Measurements from ENCODE around the gene MBD2.
"Not testable (repeated sequence)": the region's sequence is repeated elsewhere in the genome, so short reads cannot be mapped to it uniquely, and the experiment has no call there.

MBD2 gene

GRCh38 chr18:54141041-54141608, 83.3 kb downstream of the MBD2 start:
- no peak overlapping the region for H3K27ac Mint-ChIP-seq
- H3K4me3 Mint-ChIP-seq, result no peak overlapping the region
- H3K4me1 Mint-ChIP-seq (ENCODE audit: low read depth), result peaks cover 2% of the 10 kb centered on the region
- peaks cover 39% of the 10 kb centered on the region for H3K9me3 Mint-ChIP-seq
- no peaks in the 10 kb centered on the region for H3K27me3 Mint-ChIP-seq (ENCODE audit: low read depth)
- DNase-seq (ENCODE audit: low spot score), result no peak
- peaks cover 25% of the 10 kb centered on the region for H3K36me3 Mint-ChIP-seq (ENCODE audit: low read depth)

GRCh38 chr18:54140641-54141040, 83.8 kb downstream of the MBD2 start:
- H3K9me3 Mint-ChIP-seq, result peaks cover 39% of the 10 kb centered on the region
- no peak for DNase-seq (ENCODE audit: low spot score)
- H3K4me3 Mint-ChIP-seq, result no peak overlapping the region
- no peak overlapping the region for H3K27ac Mint-ChIP-seq
- no peaks in the 10 kb centered on the region for H3K27me3 Mint-ChIP-seq (ENCODE audit: low read depth)
- peaks cover 2% of the 10 kb centered on the region for H3K4me1 Mint-ChIP-seq (ENCODE audit: low read depth)
- peaks cover 25% of the 10 kb centered on the region for H3K36me3 Mint-ChIP-seq (ENCODE audit: low read depth)

GRCh38 chr18:54135216-54135615, 89.3 kb downstream of the MBD2 start:
- Mint-ChIP-seq H3K9me3 (peaks cover 15% of the 10 kb centered on the region), H3K27ac (no peak overlapping the region), H3K4me1 (ENCODE audit: low read depth) (peaks cover 3% of the 10 kb centered on the region), H3K27me3 (ENCODE audit: low read depth) (no peaks in the 10 kb centered on the region), H3K36me3 (ENCODE audit: low read depth) (peaks cover 10% of the 10 kb centered on the region), H3K4me3 (no peak overlapping the region)
- DNase-seq (ENCODE audit: low spot score), result no peak

DNA sequence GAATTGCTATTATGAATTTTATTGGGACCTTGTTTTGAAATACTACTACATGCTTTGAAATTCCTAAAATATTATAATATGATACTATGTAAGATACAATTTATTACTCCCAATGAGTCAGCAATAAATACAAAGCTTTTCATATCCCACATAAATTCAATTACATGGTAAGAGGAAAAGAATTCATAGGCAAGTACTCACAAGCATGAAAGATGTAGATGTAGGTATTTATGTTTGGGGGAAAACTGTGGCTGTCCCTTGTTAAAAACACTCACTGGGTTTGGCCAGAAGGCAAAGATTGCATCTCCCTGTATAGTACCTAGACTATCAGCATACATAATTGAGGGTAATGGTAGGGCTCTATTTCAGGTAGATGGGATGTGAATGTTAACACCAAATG, 90.4 kb downstream of the MBD2 start:
- H3K4me1 Mint-ChIP-seq (ENCODE audit: low read depth), result peaks cover 10% of the 10 kb centered on the region
- H3K27me3 Mint-ChIP-seq (ENCODE audit: low read depth), result no peaks in the 10 kb centered on the region
- peaks cover 9% of the 10 kb centered on the region for H3K36me3 Mint-ChIP-seq (ENCODE audit: low read depth)
- H3K4me3 Mint-ChIP-seq, result no peak overlapping the region
- no peak overlapping the region for H3K27ac Mint-ChIP-seq
- no peak for DNase-seq (ENCODE audit: low spot score)
- peaks cover 11% of the 10 kb centered on the region for H3K9me3 Mint-ChIP-seq

- Mint-ChIP-seq H3K4me1 (ENCODE audit: low read depth) (peaks cover 12% of the 10 kb centered on the region), H3K36me3 (ENCODE audit: low read depth) (no peaks in the 10 kb centered on the region), H3K9me3 (no peaks in the 10 kb centered on the region), H3K27me3 (ENCODE audit: low read depth) (no peaks in the 10 kb centered on the region), H3K27ac (no peak overlapping the region), H3K4me3 (no peak overlapping the region)
- DNase-seq (ENCODE audit: low spot score), result no peak
These were observed 93.8 kb downstream of the MBD2 start for GRCh38 chr18:54130631-54131030.

GRCh38 chr18:54130177-54130576, 94.3 kb downstream of the MBD2 start:
- Mint-ChIP-seq H3K9me3 (no peaks in the 10 kb centered on the region), H3K36me3 (ENCODE audit: low read depth) (no peaks in the 10 kb centered on the region), H3K4me3 (no peak overlapping the region), H3K27ac (no peak overlapping the region), H3K4me1 (ENCODE audit: low read depth) (peaks cover 12% of the 10 kb centered on the region), H3K27me3 (ENCODE audit: low read depth) (no peaks in the 10 kb centered on the region)
- no peak for DNase-seq (ENCODE audit: low spot score)

DNA sequence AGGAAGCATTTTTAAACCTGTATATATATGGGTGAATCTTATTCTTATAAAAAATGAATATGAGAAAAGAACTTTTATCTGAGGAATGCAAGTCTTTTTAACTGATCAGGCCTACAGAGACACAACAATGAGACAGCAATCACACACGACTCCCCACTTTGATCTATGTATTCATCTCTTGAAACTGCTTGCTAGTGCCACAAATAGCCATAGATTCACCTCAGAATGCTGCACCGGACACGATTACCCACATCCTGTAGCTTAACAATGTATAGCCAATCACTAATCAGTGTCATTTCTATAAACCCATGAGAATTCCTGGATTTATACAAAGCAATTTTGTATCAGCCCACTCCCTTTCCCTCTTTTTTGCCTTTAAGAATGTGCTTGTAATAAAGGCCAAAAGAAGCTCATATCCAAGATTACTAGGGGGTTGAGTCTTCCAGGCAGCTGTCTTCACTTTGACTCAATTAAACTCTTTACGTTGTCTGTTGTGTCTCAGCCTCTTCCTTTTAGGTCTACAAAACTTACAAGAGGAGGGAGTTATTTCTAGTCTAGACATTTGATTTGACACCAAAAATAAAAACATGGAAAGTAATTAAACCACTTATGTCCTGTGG, 94.9 kb downstream of the MBD2 start:
- peaks cover 12% of the 10 kb centered on the region for H3K4me1 Mint-ChIP-seq (ENCODE audit: low read depth)
- DNase-seq (ENCODE audit: low spot score), result no peak
- H3K36me3 Mint-ChIP-seq (ENCODE audit: low read depth), result no peaks in the 10 kb centered on the region
- no peaks in the 10 kb centered on the region for H3K27me3 Mint-ChIP-seq (ENCODE audit: low read depth)
- no peak overlapping the region for H3K27ac Mint-ChIP-seq
- H3K9me3 Mint-ChIP-seq, result no peaks in the 10 kb centered on the region
- no peak overlapping the region for H3K4me3 Mint-ChIP-seq

GRCh38 chr18:54127759-54128378, 96.6 kb downstream of the MBD2 start:
- Mint-ChIP-seq H3K36me3 (ENCODE audit: low read depth) (no peaks in the 10 kb centered on the region), H3K27me3 (ENCODE audit: low read depth) (no peaks in the 10 kb centered on the region), H3K27ac (no peak overlapping the region), H3K4me1 (ENCODE audit: low read depth) (peaks cover 12% of the 10 kb centered on the region), H3K4me3 (no peak overlapping the region), H3K9me3 (no peaks in the 10 kb centered on the region)
- DNase-seq (ENCODE audit: low spot score), result no peak

GRCh38 chr18:54125429-54125828, 99.0 kb downstream of the MBD2 start:
- H3K27me3 Mint-ChIP-seq (ENCODE audit: low read depth), result no peaks in the 10 kb centered on the region
- no peak for DNase-seq (ENCODE audit: low spot score)
- no peak overlapping the region for H3K27ac Mint-ChIP-seq
- H3K4me1 Mint-ChIP-seq (ENCODE audit: low read depth), result peaks cover 11% of the 10 kb centered on the region
- no peaks in the 10 kb centered on the region for H3K36me3 Mint-ChIP-seq (ENCODE audit: low read depth)
- H3K9me3 Mint-ChIP-seq, result no peaks in the 10 kb centered on the region
- H3K4me3 Mint-ChIP-seq, result no peak overlapping the region

- H3K4me3 Mint-ChIP-seq; H3K9me3 Mint-ChIP-seq; H3K36me3 Mint-ChIP-seq (ENCODE audit: low read depth); H3K4me1 Mint-ChIP-seq (ENCODE audit: low read depth); H3K27ac Mint-ChIP-seq; H3K27me3 Mint-ChIP-seq (ENCODE audit: low read depth); DNase-seq (ENCODE audit: low spot score): not testable (repeated sequence)
These were observed 100.6 kb downstream of the MBD2 start for GRCh38 chr18:54123720-54124440.

DNA sequence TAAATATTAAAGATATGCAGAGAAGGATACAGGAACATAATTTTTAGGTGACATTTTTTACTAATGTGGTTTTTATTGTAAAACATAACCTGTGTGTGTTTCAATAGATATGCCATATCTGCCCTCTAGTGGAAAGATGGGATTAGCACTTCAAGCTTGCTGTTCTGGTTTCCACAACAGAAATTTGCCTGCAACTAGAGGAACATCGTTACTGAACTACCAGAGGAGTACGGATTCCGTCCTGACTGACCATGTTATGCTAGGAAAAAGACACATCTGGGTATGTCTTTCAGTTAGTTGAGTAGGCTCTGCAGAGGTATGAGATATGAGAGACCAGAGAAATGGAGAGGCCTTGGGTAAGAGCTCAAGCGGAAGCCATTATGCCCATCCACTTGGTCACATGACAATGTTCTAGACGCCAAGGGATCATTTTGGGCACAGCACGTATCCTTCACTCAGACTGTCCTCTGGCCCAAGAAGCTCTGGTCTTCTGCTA, 104.9 kb downstream of the MBD2 start:
- no peaks in the 10 kb centered on the region for H3K9me3 Mint-ChIP-seq
- peak overlapping the region; percentile 55 for H3K4me3 Mint-ChIP-seq
- peaks cover 4% of the 10 kb centered on the region for H3K4me1 Mint-ChIP-seq (ENCODE audit: low read depth)
- no peaks in the 10 kb centered on the region for H3K36me3 Mint-ChIP-seq (ENCODE audit: low read depth)
- peaks cover 7% of the 10 kb centered on the region for H3K27me3 Mint-ChIP-seq (ENCODE audit: low read depth)
- peak; percentile 10 for DNase-seq (ENCODE audit: low spot score)
- H3K27ac Mint-ChIP-seq, result no peak overlapping the region

DNA sequence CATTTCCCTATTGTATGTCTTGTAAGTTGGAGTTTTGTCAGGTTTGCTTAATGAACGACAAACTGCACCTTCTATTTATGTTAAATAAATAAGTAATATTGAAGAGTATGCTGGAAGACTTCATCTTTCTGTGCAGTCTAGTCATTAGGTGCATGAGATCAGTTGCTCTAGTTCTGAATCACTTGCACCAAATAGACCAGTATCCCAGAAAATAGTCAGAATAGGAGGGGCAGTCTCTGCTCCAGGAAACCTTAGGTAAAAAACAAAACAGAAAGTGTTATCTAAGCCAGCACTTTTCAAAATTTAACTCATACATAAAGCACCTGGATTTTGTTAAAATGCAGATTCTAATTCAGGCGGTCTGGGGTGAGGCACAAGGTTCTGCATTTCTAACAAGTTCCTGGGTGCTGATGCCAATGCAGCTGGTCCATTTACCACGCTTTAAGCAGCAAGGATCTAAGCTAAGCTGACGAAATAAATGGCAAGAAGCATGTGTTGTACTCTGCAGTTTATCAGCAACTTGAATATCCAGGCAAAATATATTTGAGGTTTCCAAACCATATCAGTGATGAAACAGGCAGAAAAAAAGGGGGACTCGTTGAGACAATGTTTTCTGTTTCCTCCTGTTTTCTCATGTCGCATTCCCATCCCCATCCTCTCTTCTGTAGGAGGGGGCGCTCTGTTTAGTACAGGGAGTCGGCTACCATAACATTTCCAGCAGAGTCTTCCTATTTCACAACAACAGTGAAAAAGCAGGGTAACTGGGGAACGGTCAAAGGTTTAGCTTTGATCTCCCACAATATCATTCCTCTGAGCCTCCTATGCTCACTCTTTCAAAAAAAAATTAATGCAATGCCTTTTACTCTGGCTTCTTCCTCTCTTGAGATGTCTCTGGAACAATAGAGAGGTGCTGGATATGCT, 106.4 kb downstream of the MBD2 start:
- Mint-ChIP-seq H3K4me1 (ENCODE audit: low read depth) (peaks cover 4% of the 10 kb centered on the region), H3K9me3 (no peaks in the 10 kb centered on the region), H3K4me3 (no peak overlapping the region), H3K27ac (no peak overlapping the region), H3K27me3 (ENCODE audit: low read depth) (peaks cover 9% of the 10 kb centered on the region), H3K36me3 (ENCODE audit: low read depth) (no peaks in the 10 kb centered on the region)
- no peak for DNase-seq (ENCODE audit: low spot score)

DNA sequence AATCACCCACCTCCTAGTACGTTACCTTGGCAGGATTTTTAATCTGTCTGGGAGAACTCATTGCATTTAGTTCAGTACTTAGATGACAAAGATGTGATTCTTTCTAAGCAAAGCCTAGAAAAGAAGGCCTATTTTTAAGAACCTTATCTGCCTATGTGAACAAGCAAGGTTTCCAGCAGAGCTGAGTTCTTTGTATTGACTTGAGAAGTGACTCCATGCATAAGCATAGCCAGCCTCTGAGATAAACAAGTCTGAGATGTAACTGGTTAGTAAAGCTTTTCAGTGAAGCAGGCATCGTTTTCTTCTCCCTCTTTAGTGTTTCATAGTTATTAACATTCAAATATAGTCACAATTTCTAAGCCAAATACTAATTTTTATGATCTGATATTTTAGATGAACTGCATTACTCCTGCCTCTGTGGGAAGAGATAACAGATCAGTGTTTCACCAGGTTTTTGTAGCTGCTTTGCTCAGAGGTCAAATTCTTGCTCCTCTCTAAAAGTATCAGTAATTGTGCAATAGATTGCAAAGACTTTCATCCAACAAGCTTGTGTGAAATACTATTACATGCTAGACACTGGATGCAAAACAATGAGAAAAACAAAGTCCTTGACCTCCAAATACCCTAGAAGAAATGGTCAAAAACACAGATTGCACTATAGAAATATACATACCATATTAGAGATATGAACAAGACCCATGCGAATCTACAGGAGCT, 107.8 kb downstream of the MBD2 start:
- no peak for DNase-seq (ENCODE audit: low spot score)

More for the DNA sequence above, 107.8 kb downstream of the MBD2 start:
- peaks cover 4% of the 10 kb centered on the region for H3K4me1 Mint-ChIP-seq (ENCODE audit: low read depth)
- no peak overlapping the region for H3K27ac Mint-ChIP-seq
- no peak overlapping the region for H3K4me3 Mint-ChIP-seq
- peaks cover 17% of the 10 kb centered on the region for H3K27me3 Mint-ChIP-seq (ENCODE audit: low read depth)
- H3K36me3 Mint-ChIP-seq (ENCODE audit: low read depth), result no peaks in the 10 kb centered on the region
- H3K9me3 Mint-ChIP-seq, result no peaks in the 10 kb centered on the region

Measured in T-helper 2 cell treated with Interferon-gamma antibody and Interleukin-4, amounts not matched to agents 5 μg/mL and 100 μg/mL, for 36 hours (primary cell).